ENCODE data around the gene KIAA1191.

The KIAA1191 gene

GRCh38 chr5:176388003-176388443 lies 26.5 kb upstream of the KIAA1191 start:
- no peaks in the 10 kb centered on the region for H3K27me3 ChIP-seq (ENCODE audit: control insufficient read depth, insufficient read depth, low read length)

GRCh38 chr5:176387384-176387925 lies 25.9 kb upstream of the KIAA1191 start:
- H3K9ac ChIP-seq (ENCODE audit: low read depth, low read length): peak overlapping the region; percentile 96
- peaks cover 61% of the 10 kb centered on the region for H3K36me3 ChIP-seq (ENCODE audit: insufficient read depth, low read length)

More at GRCh38 chr5:176388003-176388443, 26.5 kb upstream of the KIAA1191 start:
- peak overlapping the region; percentile 96 for H3K9ac ChIP-seq (ENCODE audit: low read depth, low read length)
- no peaks in the 10 kb centered on the region for H3K9me3 ChIP-seq (replicated peaks; ENCODE audit: low read length)
- peak overlapping the region; percentile 93 for H3K4me3 ChIP-seq (ENCODE audit: low read length)
- H3K36me3 ChIP-seq (ENCODE audit: insufficient read depth, low read length): peaks cover 62% of the 10 kb centered on the region
- H3K4me1 ChIP-seq (ENCODE audit: control insufficient read depth, insufficient read depth, low read length): peaks cover 20% of the 10 kb centered on the region
- H3K4me2 ChIP-seq (ENCODE audit: low read length): peak overlapping the region; percentile 96

GRCh38 chr5:176386491-176386890 lies 24.9 kb upstream of the KIAA1191 start:
- Histone ChIP-seq H3K9ac (ENCODE audit: low read depth, low read length) (peak overlapping the region; percentile 96), H3K27me3 (ENCODE audit: control insufficient read depth, insufficient read depth, low read length) (no peaks in the 10 kb centered on the region), H3K4me1 (ENCODE audit: control insufficient read depth, insufficient read depth, low read length) (peaks cover 20% of the 10 kb centered on the region), H3K4me2 (ENCODE audit: low read length) (peak overlapping the region; percentile 96), H3K4me3 (ENCODE audit: low read length) (peak overlapping the region; percentile 93), H3K9me3 (replicated peaks; ENCODE audit: low read length) (no peaks in the 10 kb centered on the region), H3K36me3 (ENCODE audit: insufficient read depth, low read length) (peaks cover 61% of the 10 kb centered on the region)

More at GRCh38 chr5:176387384-176387925, 25.9 kb upstream of the KIAA1191 start:
- H3K9me3 ChIP-seq (replicated peaks; ENCODE audit: low read length): no peaks in the 10 kb centered on the region
- peaks cover 20% of the 10 kb centered on the region for H3K4me1 ChIP-seq (ENCODE audit: control insufficient read depth, insufficient read depth, low read length)
- H3K4me2 ChIP-seq (ENCODE audit: low read length): peak overlapping the region; percentile 96
- peak overlapping the region; percentile 93 for H3K4me3 ChIP-seq (ENCODE audit: low read length)
- no peaks in the 10 kb centered on the region for H3K27me3 ChIP-seq (ENCODE audit: control insufficient read depth, insufficient read depth, low read length)

GRCh38 chr5:176384991-176385390 lies 23.4 kb upstream of the KIAA1191 start:
- Histone ChIP-seq H3K4me2 (ENCODE audit: low read length) (no peak overlapping the region), H3K4me3 (ENCODE audit: low read length) (no peak overlapping the region), H3K27me3 (ENCODE audit: control insufficient read depth, insufficient read depth, low read length) (no peaks in the 10 kb centered on the region), H3K9me3 (replicated peaks; ENCODE audit: low read length) (no peaks in the 10 kb centered on the region), H3K36me3 (ENCODE audit: insufficient read depth, low read length) (peaks cover 58% of the 10 kb centered on the region), H3K4me1 (ENCODE audit: control insufficient read depth, insufficient read depth, low read length) (peaks cover 20% of the 10 kb centered on the region), H3K9ac (ENCODE audit: low read depth, low read length) (no peak overlapping the region)

DNA sequence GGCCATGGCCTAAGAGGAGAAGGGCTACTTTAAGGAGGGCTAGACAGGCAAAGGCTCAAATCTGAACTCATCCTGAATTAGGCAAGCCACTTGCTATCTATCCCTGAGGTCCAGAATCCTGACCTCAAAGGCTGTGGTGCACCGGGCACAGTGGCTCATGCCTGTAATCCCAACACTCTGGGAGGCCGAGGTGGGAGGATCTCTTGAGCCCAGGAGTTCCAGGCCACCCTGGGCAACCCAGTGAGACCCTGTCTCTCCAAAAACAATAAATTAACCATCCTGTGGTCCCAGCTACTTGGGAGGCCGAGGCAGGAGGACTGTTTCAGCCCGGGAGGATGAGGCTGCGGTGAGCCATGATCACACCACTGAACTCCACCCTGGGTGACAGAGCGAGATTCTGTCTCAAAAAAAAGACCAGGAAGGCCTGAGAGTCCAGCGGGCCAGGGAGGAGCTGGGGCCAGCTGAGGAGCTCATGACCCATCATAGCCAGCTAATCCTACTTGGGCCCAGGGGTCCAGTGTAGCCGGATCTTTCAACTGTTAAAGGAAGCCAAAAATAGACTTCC lies 22.9 kb upstream of the KIAA1191 start:
- H3K36me3 ChIP-seq (ENCODE audit: insufficient read depth, low read length): peaks cover 58% of the 10 kb centered on the region

DNA sequence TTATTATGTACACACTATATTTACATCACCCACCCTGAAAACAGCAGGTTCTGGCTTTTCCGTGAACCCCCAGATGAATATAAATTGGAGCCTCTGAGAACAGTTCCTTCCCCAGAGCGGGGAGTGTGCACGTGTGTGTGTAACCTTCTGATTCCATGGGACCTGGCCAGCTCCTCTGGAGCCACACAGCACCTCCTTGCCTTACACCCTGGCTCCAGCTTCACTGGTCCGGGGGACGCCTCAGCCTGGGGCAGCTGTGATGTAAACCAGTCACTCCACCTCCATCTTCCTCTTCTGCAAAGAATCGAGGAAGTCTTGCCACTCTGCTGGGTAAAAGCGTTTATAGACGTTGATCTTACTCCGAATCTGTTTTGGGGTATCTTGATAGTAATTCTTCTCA lies 22.4 kb upstream of the KIAA1191 start:
- H3K4me1 ChIP-seq (ENCODE audit: control insufficient read depth, insufficient read depth, low read length): peaks cover 15% of the 10 kb centered on the region
- no peak overlapping the region for H3K9ac ChIP-seq (ENCODE audit: low read depth, low read length)
- H3K9me3 ChIP-seq (replicated peaks; ENCODE audit: low read length): no peaks in the 10 kb centered on the region
- H3K36me3 ChIP-seq (ENCODE audit: insufficient read depth, low read length): peaks cover 58% of the 10 kb centered on the region
- H3K27me3 ChIP-seq (ENCODE audit: control insufficient read depth, insufficient read depth, low read length): no peaks in the 10 kb centered on the region
- H3K4me2 ChIP-seq (ENCODE audit: low read length): no peak overlapping the region
- no peak overlapping the region for H3K4me3 ChIP-seq (ENCODE audit: low read length)

More for the DNA sequence above, 22.9 kb upstream of the KIAA1191 start:
- Histone ChIP-seq H3K4me2 (ENCODE audit: low read length) (no peak overlapping the region), H3K9ac (ENCODE audit: low read depth, low read length) (no peak overlapping the region), H3K9me3 (replicated peaks; ENCODE audit: low read length) (no peaks in the 10 kb centered on the region), H3K27me3 (ENCODE audit: control insufficient read depth, insufficient read depth, low read length) (no peaks in the 10 kb centered on the region), H3K4me1 (ENCODE audit: control insufficient read depth, insufficient read depth, low read length) (peaks cover 17% of the 10 kb centered on the region), H3K4me3 (ENCODE audit: low read length) (no peak overlapping the region)

- Histone ChIP-seq H3K4me1 (ENCODE audit: control insufficient read depth, insufficient read depth, low read length) (peaks cover 15% of the 10 kb centered on the region), H3K9me3 (replicated peaks; ENCODE audit: low read length) (no peaks in the 10 kb centered on the region), H3K36me3 (ENCODE audit: insufficient read depth, low read length) (peaks cover 58% of the 10 kb centered on the region), H3K9ac (ENCODE audit: low read depth, low read length) (no peak overlapping the region), H3K4me3 (ENCODE audit: low read length) (no peak overlapping the region), H3K27me3 (ENCODE audit: control insufficient read depth, insufficient read depth, low read length) (no peaks in the 10 kb centered on the region), H3K4me2 (ENCODE audit: low read length) (no peak overlapping the region)
Measured at GRCh38 chr5:176383248-176383905, 21.8 kb upstream of the KIAA1191 start.

DNA sequence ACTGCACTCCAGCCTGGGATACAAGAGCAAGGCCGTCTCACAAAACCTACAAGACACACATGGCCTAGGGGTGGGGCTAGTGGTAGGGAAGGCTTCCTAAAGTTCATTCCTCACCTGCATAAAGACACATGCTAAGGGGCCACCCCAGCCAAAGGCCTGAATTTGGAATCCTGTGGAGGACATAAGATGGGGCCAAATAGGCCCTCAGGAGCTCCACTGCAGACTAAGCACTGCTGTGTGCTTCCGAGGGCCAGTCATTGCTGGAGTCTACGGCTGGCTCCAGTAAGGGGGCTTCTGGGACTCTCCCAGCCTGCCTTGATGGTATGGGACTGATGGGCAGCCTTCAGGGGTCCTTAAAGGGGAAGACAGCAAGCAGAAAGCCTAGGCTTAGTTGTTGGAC lies 21.2 kb upstream of the KIAA1191 start:
- H3K36me3 ChIP-seq (ENCODE audit: insufficient read depth, low read length): peaks cover 58% of the 10 kb centered on the region
- no peak overlapping the region for H3K9ac ChIP-seq (ENCODE audit: low read depth, low read length)
- peaks cover 15% of the 10 kb centered on the region for H3K4me1 ChIP-seq (ENCODE audit: control insufficient read depth, insufficient read depth, low read length)
- no peaks in the 10 kb centered on the region for H3K9me3 ChIP-seq (replicated peaks; ENCODE audit: low read length)
- H3K4me3 ChIP-seq (ENCODE audit: low read length): no peak overlapping the region
- H3K27me3 ChIP-seq (ENCODE audit: control insufficient read depth, insufficient read depth, low read length): no peaks in the 10 kb centered on the region
- H3K4me2 ChIP-seq (ENCODE audit: low read length): no peak overlapping the region

DNA sequence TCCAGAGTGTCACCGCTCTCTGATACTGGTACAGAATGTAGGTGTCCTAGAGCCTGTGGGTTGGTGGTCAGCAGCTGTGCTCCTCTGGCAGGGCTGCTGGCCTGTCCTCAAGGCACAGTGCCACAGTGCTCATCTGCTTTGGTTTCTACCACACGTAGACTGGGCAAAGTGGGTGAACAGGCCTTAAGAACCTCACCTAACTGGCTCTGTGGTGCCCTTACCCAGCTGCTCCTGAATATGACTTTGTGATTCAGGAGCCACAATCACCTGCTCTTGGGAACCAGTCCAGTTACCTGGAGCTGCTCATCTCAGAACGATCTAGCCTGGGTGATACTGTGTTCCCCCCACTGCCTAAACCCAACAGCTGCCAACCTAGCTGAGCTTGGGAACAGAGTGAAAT lies 20.4 kb upstream of the KIAA1191 start:
- Histone ChIP-seq H3K9me3 (replicated peaks; ENCODE audit: low read length) (no peaks in the 10 kb centered on the region), H3K36me3 (ENCODE audit: insufficient read depth, low read length) (peaks cover 58% of the 10 kb centered on the region)

DNA sequence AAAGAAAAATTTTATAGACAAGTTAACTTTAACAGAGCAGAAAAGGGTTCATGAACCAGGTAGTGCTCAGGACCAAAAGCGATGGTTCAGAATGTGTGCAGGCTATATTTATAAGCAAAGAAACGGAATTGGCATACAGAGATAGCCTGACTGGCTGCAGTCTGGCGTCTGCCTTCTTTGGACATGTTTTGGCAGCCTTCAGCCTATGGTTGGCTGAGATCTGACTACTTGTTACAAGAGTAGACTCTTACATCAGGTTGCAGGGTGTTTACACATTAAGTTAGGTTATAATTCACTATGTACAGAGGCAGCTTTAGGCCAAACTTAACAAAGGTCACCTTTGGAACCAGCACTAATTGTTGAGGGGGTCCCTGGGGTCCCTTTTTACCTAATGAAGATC lies 19.9 kb upstream of the KIAA1191 start:
- Histone ChIP-seq H3K27me3 (ENCODE audit: control insufficient read depth, insufficient read depth, low read length) (no peaks in the 10 kb centered on the region), H3K4me3 (ENCODE audit: low read length) (no peak overlapping the region), H3K4me2 (ENCODE audit: low read length) (no peak overlapping the region), H3K9ac (ENCODE audit: low read depth, low read length) (no peak overlapping the region), H3K4me1 (ENCODE audit: control insufficient read depth, insufficient read depth, low read length) (peaks cover 4% of the 10 kb centered on the region), H3K9me3 (replicated peaks; ENCODE audit: low read length) (no peaks in the 10 kb centered on the region), H3K36me3 (ENCODE audit: insufficient read depth, low read length) (peaks cover 54% of the 10 kb centered on the region)

More for the DNA sequence above, 20.4 kb upstream of the KIAA1191 start:
- no peak overlapping the region for H3K4me2 ChIP-seq (ENCODE audit: low read length)
- H3K4me3 ChIP-seq (ENCODE audit: low read length): no peak overlapping the region
- no peaks in the 10 kb centered on the region for H3K27me3 ChIP-seq (ENCODE audit: control insufficient read depth, insufficient read depth, low read length)
- H3K4me1 ChIP-seq (ENCODE audit: control insufficient read depth, insufficient read depth, low read length): peaks cover 9% of the 10 kb centered on the region
- H3K9ac ChIP-seq (ENCODE audit: low read depth, low read length): no peak overlapping the region

DNA sequence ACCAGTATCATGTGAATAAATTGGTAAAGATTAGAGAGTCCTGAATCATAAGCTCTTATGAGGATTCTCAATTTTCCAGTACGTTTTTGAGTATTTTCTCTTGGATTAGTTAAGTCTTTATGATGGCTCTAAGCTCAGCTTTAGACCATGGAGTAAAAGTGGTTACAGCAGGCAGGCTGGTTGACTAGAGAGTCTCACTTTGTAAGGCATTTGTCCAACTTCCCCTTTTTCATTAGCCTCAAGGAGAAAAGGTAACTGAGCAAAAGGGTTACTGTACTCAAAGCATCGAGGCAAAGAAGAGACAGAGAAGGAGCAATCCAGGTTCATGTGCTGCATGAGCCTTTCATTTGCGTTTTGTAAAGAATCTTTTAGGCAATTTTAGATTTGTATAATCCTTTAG lies 18.3 kb upstream of the KIAA1191 start:
- no peaks in the 10 kb centered on the region for H3K9me3 ChIP-seq (replicated peaks; ENCODE audit: low read length)
- H3K4me3 ChIP-seq (ENCODE audit: low read length): no peak overlapping the region
- H3K36me3 ChIP-seq (ENCODE audit: insufficient read depth, low read length): peaks cover 40% of the 10 kb centered on the region
- H3K4me2 ChIP-seq (ENCODE audit: low read length): no peak overlapping the region
- no peaks in the 10 kb centered on the region for H3K27me3 ChIP-seq (ENCODE audit: control insufficient read depth, insufficient read depth, low read length)
- no peak overlapping the region for H3K9ac ChIP-seq (ENCODE audit: low read depth, low read length)
- H3K4me1 ChIP-seq (ENCODE audit: control insufficient read depth, insufficient read depth, low read length): no peaks in the 10 kb centered on the region

All from skeletal muscle satellite cell (primary cell).